IMR-90 (cell line): ENCODE measurements around the gene NOX3. TPM values are rescaled to one million over a fixed set of nuclear protein-coding genes. Genes with fewer than 3 reads are reported as not detected.

Experiments used
- ATAC-seq: fragments of 200-7000 bp; cut with Tn5 transposase; 2 replicates; pipeline ENCODE4 v1.9.1; 2020; ENCODE audit warnings: low read depth, mild to moderate bottlenecking, moderate library complexity
- BruUV-seq: library from RNA; stranded (reverse); fragments of 400-500 nt; replicated peaks from 2 replicates; lab custom pipeline; 2021; lab: Mats Ljungman, UMichigan
- CTCF ChIA-PET: fragments of 300-600 bp; formaldehyde crosslinking; extraction: SDS; loops from one replicate; lab custom pipeline; 2021; ENCODE audit warnings: antibody characterized with exemption; lab: Yijun Ruan, JAX
- POLR2A ChIA-PET: fragments of 300-600 bp; sonication (Branson Sonifier 250); formaldehyde crosslinking; loops from one replicate; lab custom pipeline; 2022; ENCODE audit warnings: antibody characterized with exemption; ENCODE audit not compliant: unreplicated experiment; lab: Charles Lee
- DNase-seq: peaks from one replicate; pipeline ENCODE4 v3.0.0; 2013
- H2AFZ ChIP-seq: replicated peaks from 2 replicates; pipeline ENCODE3; 2013; ENCODE audit warnings: low read length, mild to moderate bottlenecking; ENCODE audit not compliant: poor library complexity
- H2AK5ac ChIP-seq: 2 replicates; pipeline ENCODE4 v1.6.1; 2013; ENCODE audit warnings: low read depth, low read length, inconsistent platforms
- H2AK9ac ChIP-seq: replicated peaks from 2 replicates; pipeline ENCODE3; 2013; ENCODE audit warnings: mild to moderate bottlenecking, low read depth, low read length, moderate library complexity; ENCODE audit not compliant: poor library complexity
- H2BK120ac ChIP-seq: 2 replicates; pipeline ENCODE4 v1.6.1; 2013; ENCODE audit warnings: low read depth, low read length, inconsistent platforms
- H2BK15ac ChIP-seq: 3 replicates; pipeline ENCODE4 v1.6.1; 2013; ENCODE audit warnings: low read depth, low read length, inconsistent platforms
- H2BK20ac ChIP-seq: 2 replicates; pipeline ENCODE4 v1.6.1; 2013; ENCODE audit warnings: low read depth, mild to moderate bottlenecking, inconsistent platforms, low read length, moderate library complexity
- H2BK5ac ChIP-seq: 2 replicates; pipeline ENCODE4 v1.6.1; 2013; ENCODE audit warnings: mild to moderate bottlenecking, low read depth, low read length, inconsistent platforms; ENCODE audit not compliant: poor library complexity, severe bottlenecking
- H3K14ac ChIP-seq: replicated peaks from 2 replicates; pipeline ENCODE4 v1.6.1; 2013; ENCODE audit warnings: low read depth, low read length, inconsistent platforms
- H3K18ac ChIP-seq: 2 replicates; pipeline ENCODE4 v1.6.1; 2013; ENCODE audit warnings: low read depth, low read length, control low read depth
- H3K23ac ChIP-seq: 2 replicates; pipeline ENCODE4 v1.6.1; 2013; ENCODE audit warnings: low read depth, low read length, inconsistent platforms
- H3K27ac ChIP-seq: 2 replicates; pipeline ENCODE4 v1.5.1; 2013; ENCODE audit warnings: mild to moderate bottlenecking, control low read depth, low read length; ENCODE audit not compliant: insufficient read depth
- H3K27me3 ChIP-seq: 2 replicates; pipeline ENCODE4 v1.6.1; 2013; ENCODE audit warnings: low read length; ENCODE audit not compliant: control insufficient read depth, insufficient read depth
- H3K36me3 ChIP-seq: 2 replicates; pipeline ENCODE4 v1.6.1; 2013; ENCODE audit warnings: low read length, mixed read lengths; ENCODE audit not compliant: control insufficient read depth, insufficient read depth
- H3K4ac ChIP-seq: 2 replicates; pipeline ENCODE4 v1.6.1; 2013; ENCODE audit warnings: low read depth, low read length, inconsistent platforms
- H3K4me1 ChIP-seq: 2 replicates; pipeline ENCODE4 v1.6.1; 2013; ENCODE audit warnings: low read length, mixed read lengths; ENCODE audit not compliant: control insufficient read depth, insufficient read depth
- H3K4me2 ChIP-seq: 2 replicates; pipeline ENCODE4 v1.6.1; 2013; ENCODE audit warnings: low read depth, mild to moderate bottlenecking, control low read depth, low read length, moderate library complexity
- H3K4me3 ChIP-seq: 2 replicates; pipeline ENCODE4 v1.5.1; 2013; ENCODE audit warnings: low read depth, mild to moderate bottlenecking, control low read depth, low read length, moderate library complexity; ENCODE audit not compliant: insufficient read depth
- H3K56ac ChIP-seq: 2 replicates; pipeline ENCODE4 v1.6.1; 2013; ENCODE audit warnings: low read length, inconsistent platforms; ENCODE audit not compliant: insufficient read depth; ENCODE audit errors: extremely low read depth
- H3K79me1 ChIP-seq, 2 experiments: 2 replicates each; pipeline ENCODE4 v1.6.1; 2013; ENCODE audit warnings: low read length in 2 of 2, inconsistent platforms in 1 of 2, low read depth in 1 of 2
- H3K9ac ChIP-seq: 2 replicates; pipeline ENCODE4 v1.6.1; 2013; ENCODE audit warnings: low read depth, low read length, control low read depth
- H3K9me1 ChIP-seq: 2 replicates; pipeline ENCODE4 v1.6.1; 2013; ENCODE audit warnings: low read length, inconsistent platforms; ENCODE audit not compliant: insufficient read depth
- H3K9me3 ChIP-seq: 2 replicates; pipeline ENCODE4 v1.6.1; 2013; ENCODE audit warnings: low read length; ENCODE audit not compliant: control insufficient read depth, insufficient read depth
- H4K20me1 ChIP-seq: 2 replicates; pipeline ENCODE4 v1.6.1; 2013; ENCODE audit warnings: low read length, inconsistent platforms; ENCODE audit not compliant: insufficient read depth
- H4K5ac ChIP-seq: 2 replicates; pipeline ENCODE4 v1.6.1; 2013; ENCODE audit warnings: mild to moderate bottlenecking, low read depth, low read length, control low read depth
- H4K8ac ChIP-seq, 2 experiments: 2 replicates each; pipeline ENCODE4 v1.6.1; 2013; ENCODE audit warnings: low read depth in 2 of 2, low read length in 2 of 2, control low read depth in 1 of 2, inconsistent platforms in 1 of 2
- H4K91ac ChIP-seq: 2 replicates; pipeline ENCODE4 v1.6.1; 2013; ENCODE audit warnings: low read depth, low read length, inconsistent platforms; ENCODE audit not compliant: insufficient read depth
- BHLHE40 ChIP-seq: fragments of 150-350 bp; IDR thresholded peaks from 2 replicates; pipeline ENCODE4 v1.6.1; 2016; ENCODE audit warnings: mild to moderate bottlenecking, low read depth, low read length
- CEBPB ChIP-seq: IDR thresholded peaks from 2 replicates; pipeline ENCODE4 v1.6.1; 2012; ENCODE audit warnings: low read depth, low read length, improper control_type of control experiment
- CHD1 ChIP-seq: IDR thresholded peaks from 2 replicates; pipeline ENCODE4 v1.6.1; 2012; ENCODE audit warnings: low read depth, low read length, improper control_type of control experiment
- CTCF ChIP-seq: conservative IDR thresholded peaks from 2 replicates; pipeline ENCODE4 v1.5.1; 2012; ENCODE audit warnings: mild to moderate bottlenecking, low read depth, low read length, improper control_type of control experiment
- FOS ChIP-seq: fragments of 150-350 bp; IDR thresholded peaks from 2 replicates; pipeline ENCODE4 v1.6.1; 2016; ENCODE audit warnings: low read depth, low read length
- MAFK ChIP-seq: IDR thresholded peaks from 2 replicates; pipeline ENCODE4 v1.6.1; 2012; ENCODE audit warnings: low read depth, low read length, improper control_type of control experiment
- MAZ ChIP-seq: IDR thresholded peaks from 2 replicates; pipeline ENCODE4 v1.6.1; 2012; ENCODE audit warnings: low read depth, mild to moderate bottlenecking, low read length, improper control_type of control experiment, moderate library complexity, borderline replicate concordance
- MXI1 ChIP-seq: IDR thresholded peaks from 2 replicates; pipeline ENCODE4 v1.6.1; 2012; ENCODE audit warnings: low read depth, mild to moderate bottlenecking, low read length, moderate library complexity, borderline replicate concordance
- NFE2L2 ChIP-seq: fragments of 150-350 bp; IDR thresholded peaks from 2 replicates; pipeline ENCODE4 v1.6.1; 2016; ENCODE audit warnings: low read depth, mild to moderate bottlenecking, low read length
- POLR2A ChIP-seq: IDR thresholded peaks from 2 replicates; pipeline ENCODE4 v1.6.1; 2012; ENCODE audit warnings: mild to moderate bottlenecking, low read depth, low read length
- RAD21 ChIP-seq: IDR thresholded peaks from 2 replicates; pipeline ENCODE4 v1.6.1; 2012; ENCODE audit warnings: low read length, improper control_type of control experiment
- RCOR1 ChIP-seq: IDR thresholded peaks from 2 replicates; pipeline ENCODE4 v1.6.1; 2012; ENCODE audit warnings: mild to moderate bottlenecking, low read length, improper control_type of control experiment; ENCODE audit not compliant: insufficient replicate concordance
- RFX5 ChIP-seq: IDR thresholded peaks from 2 replicates; pipeline ENCODE4 v1.8.0; 2012; ENCODE audit warnings: low read depth, mild to moderate bottlenecking, low read length, moderate library complexity
- SMC3 ChIP-seq: fragments of 150-350 bp; IDR thresholded peaks from 2 replicates; pipeline ENCODE4 v1.6.1; 2016; ENCODE audit warnings: low read depth, mild to moderate bottlenecking, antibody characterized with exemption, low read length, moderate library complexity
- USF2 ChIP-seq: fragments of 150-350 bp; IDR thresholded peaks from 2 replicates; pipeline ENCODE4 v1.6.1; 2017; ENCODE audit warnings: mild to moderate bottlenecking, antibody characterized with exemption, low read length, low read depth
- WGBS, 2 experiments: methylation state at CpG; one replicate each; pipeline versions ENCODE4 v1.1.5 to v1.1.7; 2013; ENCODE audit warnings: missing lambda C conversion rate in 2 of 2; ENCODE audit not compliant: insufficient read length in 1 of 2; ENCODE audit errors: extremely low coverage in 2 of 2; 5-methylcytosine and 5-hydroxymethylcytosine counted together
- dilution Hi-C: fragments of 300-500 bp; cut with HindIII; formaldehyde crosslinking; loops from one replicate; pipeline ENCODE4 v1.14.3; 2018; ENCODE audit warnings: low sequenced_read_pairs; ENCODE audit not compliant: unreplicated experiment
- in situ Hi-C: fragments of 300-500 bp; cut with MboI; formaldehyde crosslinking; loops from 3 replicates; pipeline ENCODE4 v1.14.3; 2019; ENCODE audit warnings: low sequenced_read_pairs, inconsistent platforms, mixed read lengths
- intact Hi-C: fragments of 100-400 bp; cut with micrococcal nuclease; formaldehyde crosslinking; loops from 2 replicates; pipeline ENCODE4 v1.10.0; 2022
- polyA plus RNA-seq, 3 experiments: library from polyadenylated mRNA; depleted of rRNA; stranded (reverse); fragments of >200 nt; gene quantifications; 2 replicates each; pipeline ENCODE4 v1.2.3, GENCODE V29; 2012; ENCODE audit warnings: low replicate concordance in 1 of 3
- total RNA-seq: library from RNA; depleted of rRNA; stranded (reverse); fragments of >200 nt; gene quantifications from 2 replicates; pipeline ENCODE4 v1.2.3, GENCODE V29; 2012
- TF ChIP-seq, protein P1 (sequence below): fragments of 150-350 bp; IDR thresholded peaks from 2 replicates; pipeline ENCODE4 v1.6.1; 2016; ENCODE audit warnings: low read depth, mild to moderate bottlenecking, low read length, moderate library complexity, borderline replicate concordance

Gene NOX3
- total and polyA plus RNA-seq, 2 of the 4 experiments (the other 2 are of a cell fraction): not detected

DNA sequence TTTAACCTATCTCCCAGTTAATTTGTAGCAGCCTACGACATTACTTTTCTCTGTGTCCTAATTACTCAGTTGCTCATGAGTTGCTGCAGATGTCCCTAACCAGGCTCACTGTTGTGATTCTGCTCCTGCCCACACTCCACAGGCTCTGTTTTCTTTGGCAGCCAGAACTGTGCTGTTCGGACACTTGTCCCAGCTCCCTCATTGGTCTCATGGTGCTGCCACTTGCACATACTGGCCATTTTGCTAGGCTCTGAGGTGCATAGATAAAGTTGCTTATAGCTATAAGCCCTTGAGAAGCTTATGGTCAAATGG lies 55.0 kb downstream of the NOX3 start:
- WGBS, 2 experiments: no CpG with 5 or more reads among the region's 2 CpGs
- Histone ChIP-seq H3K9me1 (0 out of 2 replicates have a peak, but pooled peaks cover 3% of the 10 kb centered on the region), H3K27me3 (no peaks in the 10 kb centered on the region), H4K8ac (no peak overlapping the region), H3K4me1 (peaks cover 2% of the 10 kb centered on the region; the same call in 1 of the 2 replicates), H3K79me1 (no peaks in the 10 kb centered on the region), H2AK5ac (no peak overlapping the region), H4K91ac (no peak overlapping the region), H2BK5ac (no peak overlapping the region), H3K9ac (no peak overlapping the region), H3K23ac (no peak overlapping the region), H3K56ac (no peak overlapping the region), H4K20me1 (no peaks in the 10 kb centered on the region), H2AFZ (peak overlapping the region; percentile 77), H3K9me3 (no peaks in the 10 kb centered on the region), H2BK15ac (no peak overlapping the region), H3K4ac (no peak overlapping the region), H3K27ac (no peak overlapping the region), H3K36me3 (no peaks in the 10 kb centered on the region), H3K14ac (no peak overlapping the region), H2BK120ac (no peak overlapping the region; the same call in 1 of the 2 replicates), H2BK20ac (peak overlapping the region; percentile 18; the same call in 1 of the 2 replicates), H3K4me2 (no peak overlapping the region), H2AK9ac (no peak overlapping the region), H3K4me3 (no peak overlapping the region), H4K5ac (no peak overlapping the region), H3K18ac (no peak overlapping the region)
- in situ Hi-C loops: no loop called here
- TF ChIP-seq CEBPB (no peak), POLR2A (no peak), MAFK (no peak), RCOR1 (no peak), MAZ (no peak), RAD21 (no peak), FOS (no peak), NFE2L2 (no peak), SMC3 (no peak), CTCF (no peak), USF2 (no peak), CHD1 (no peak), BHLHE40 (no peak), MXI1 (no peak), RFX5 (no peak)
- TF ChIP-seq, protein P1, sequence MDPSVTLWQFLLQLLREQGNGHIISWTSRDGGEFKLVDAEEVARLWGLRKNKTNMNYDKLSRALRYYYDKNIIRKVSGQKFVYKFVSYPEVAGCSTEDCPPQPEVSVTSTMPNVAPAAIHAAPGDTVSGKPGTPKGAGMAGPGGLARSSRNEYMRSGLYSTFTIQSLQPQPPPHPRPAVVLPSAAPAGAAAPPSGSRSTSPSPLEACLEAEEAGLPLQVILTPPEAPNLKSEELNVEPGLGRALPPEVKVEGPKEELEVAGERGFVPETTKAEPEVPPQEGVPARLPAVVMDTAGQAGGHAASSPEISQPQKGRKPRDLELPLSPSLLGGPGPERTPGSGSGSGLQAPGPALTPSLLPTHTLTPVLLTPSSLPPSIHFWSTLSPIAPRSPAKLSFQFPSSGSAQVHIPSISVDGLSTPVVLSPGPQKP: no peak
- CTCF ChIA-PET: interaction anchor here (0.7 kb wide), 1 partner anchor 54 kb away, joined by 4 read pairs; no protein-coding TSS in a partner anchor
- dilution Hi-C loops: no loop called here
- intact Hi-C loops: no loop called here
- ATAC-seq: no peak
- BruUV-seq: no TSS peak
- DNase-seq: no peak
- POLR2A ChIA-PET: no interaction called here
